HepG2 (cell line): ENCODE results near the gene ARRDC1. TPM values are rescaled to one million over a fixed set of nuclear protein-coding genes. Genes with fewer than 3 reads are reported as not detected.

ENCODE experiments used
- CBFB ChIP-seq: sonication (generic); formaldehyde crosslinking; IDR thresholded peaks from 2 replicates; pipeline ENCODE4 v1.4.0; 2020; ENCODE audit warnings: missing genetic modification reagents
- CHD2 ChIP-seq: IDR thresholded peaks from 2 replicates; pipeline ENCODE4 v1.6.1; 2011; ENCODE audit warnings: low read depth, low read length, improper control_type of control experiment
- EZH2 ChIP-seq: conservative IDR thresholded peaks from 2 replicates; pipeline ENCODE4 v1.6.1; 2012; ENCODE audit warnings: mild to moderate bottlenecking, low read depth, low read length, moderate library complexity
- GTF2F1 ChIP-seq: fragments of 150-350 bp; IDR thresholded peaks from 2 replicates; pipeline ENCODE4 v1.6.1; 2014; ENCODE audit warnings: low read length
- HCFC1 ChIP-seq: fragments of 150-350 bp; IDR thresholded peaks from 2 replicates; pipeline ENCODE4 v1.6.1; 2014; ENCODE audit warnings: low read depth, low read length
- MAFG ChIP-seq: sonication (generic); formaldehyde crosslinking; IDR thresholded peaks from 2 replicates; pipeline ENCODE4 v1.5.1; 2020; ENCODE audit warnings: mild to moderate bottlenecking, missing genetic modification reagents
- MAFK ChIP-seq, 2 experiments: IDR thresholded peaks in 1 of 2; conservative IDR thresholded peaks in 1 of 2; 2 replicates each; pipeline ENCODE4 v1.6.1; 2011; ENCODE audit warnings: improper control_type of control experiment in 2 of 2, low read length in 2 of 2
- NAIF1 ChIP-seq: sonication (generic); formaldehyde crosslinking; IDR thresholded peaks from 2 replicates; pipeline ENCODE4 v1.5.0; 2020; ENCODE audit warnings: mild to moderate bottlenecking, missing genetic modification reagents, borderline replicate concordance
- NR2F2 ChIP-seq: IDR thresholded peaks from 2 replicates; pipeline ENCODE4 v1.6.1; 2012; ENCODE audit warnings: low read depth, inconsistent platforms, borderline replicate concordance
- PCBP1 ChIP-seq: fragments of 200-400 bp; formaldehyde crosslinking; IDR thresholded peaks from 2 replicates; pipeline ENCODE4 v1.6.1; 2017; ENCODE audit warnings: mild to moderate bottlenecking, low read depth, low read length, borderline replicate concordance
- RAD51 ChIP-seq: fragments of 450-650 bp; IDR thresholded peaks from 2 replicates; pipeline ENCODE4 v1.6.1; 2016; ENCODE audit warnings: borderline replicate concordance
- SAP130 ChIP-seq: IDR thresholded peaks from 2 replicates; pipeline ENCODE4 v1.6.1; 2016; ENCODE audit warnings: low read depth
- SNAPC2 ChIP-seq: sonication (generic); formaldehyde crosslinking; IDR thresholded peaks from 2 replicates; pipeline ENCODE4 v1.8.1; 2022; ENCODE audit warnings: mild to moderate bottlenecking, missing genetic modification reagents
- SSRP1 ChIP-seq: IDR thresholded peaks from 2 replicates; pipeline ENCODE4 v1.6.1; 2016; ENCODE audit warnings: control low read depth
- STAT5B ChIP-seq: sonication (generic); formaldehyde crosslinking; IDR thresholded peaks from 2 replicates; pipeline ENCODE4 v1.4.0; 2020; ENCODE audit warnings: missing genetic modification reagents
- ZNF136 ChIP-seq: sonication (generic); formaldehyde crosslinking; IDR thresholded peaks from 2 replicates; pipeline ENCODE4 v1.8.1; 2022; ENCODE audit warnings: low read depth, mild to moderate bottlenecking, moderate library complexity, missing genetic modification reagents
- ZNF143 ChIP-seq: sonication (generic); formaldehyde crosslinking; IDR thresholded peaks from 2 replicates; pipeline ENCODE4 v1.4.0; 2020; ENCODE audit warnings: missing genetic modification reagents
- ZNF329 ChIP-seq: sonication (generic); formaldehyde crosslinking; IDR thresholded peaks from 2 replicates; pipeline ENCODE4 v1.9.0; 2021; ENCODE audit warnings: low read depth, mild to moderate bottlenecking, missing genetic modification reagents
- ZNF331 ChIP-seq: sonication (generic); formaldehyde crosslinking; IDR thresholded peaks from 2 replicates; pipeline ENCODE4 v1.4.0; 2020; ENCODE audit warnings: missing genetic modification reagents
- ZNF441 ChIP-seq: sonication (generic); formaldehyde crosslinking; IDR thresholded peaks from 2 replicates; pipeline ENCODE4 v1.7.0; 2021; ENCODE audit warnings: missing genetic modification reagents, borderline replicate concordance
- ZNF558 ChIP-seq: sonication (generic); formaldehyde crosslinking; IDR thresholded peaks from 2 replicates; pipeline ENCODE4 v1.9.0; 2022; ENCODE audit warnings: mild to moderate bottlenecking, missing genetic modification reagents, borderline replicate concordance
- ZNF569 ChIP-seq: sonication (generic); formaldehyde crosslinking; IDR thresholded peaks from 2 replicates; pipeline ENCODE4 v1.5.0; 2020; ENCODE audit warnings: mild to moderate bottlenecking, missing genetic modification reagents, moderate library complexity, borderline replicate concordance
- ZNF615 ChIP-seq: sonication (generic); formaldehyde crosslinking; IDR thresholded peaks from 2 replicates; pipeline ENCODE4 v1.5.0; 2020; ENCODE audit warnings: mild to moderate bottlenecking, missing genetic modification reagents, borderline replicate concordance
- ZNF644 ChIP-seq: IDR thresholded peaks from 2 replicates; pipeline ENCODE4 v1.6.1; 2016; ENCODE audit warnings: low read depth
- ZNF678 ChIP-seq: sonication (generic); formaldehyde crosslinking; IDR thresholded peaks from 2 replicates; pipeline ENCODE4 v1.4.0; 2020; ENCODE audit warnings: mild to moderate bottlenecking, missing genetic modification reagents
- ZNF816 ChIP-seq: sonication (generic); formaldehyde crosslinking; IDR thresholded peaks from 2 replicates; pipeline ENCODE4 v1.8.0; 2022; ENCODE audit warnings: missing genetic modification reagents, mild to moderate bottlenecking, borderline replicate concordance
- polyA plus RNA-seq, 8 experiments: library from polyadenylated mRNA; depleted of rRNA in 3 of 8; stranded (reverse) in 7 of 8; unstranded in 1 of 8; fragments of >200 nt; fragmentation: Illumina TruSeq in 4 of 8; extraction: Trizol in 4 of 8; gene quantifications; 2 replicates each; pipeline versions ENCODE4 v1.2.1 to v1.2.3, GENCODE V29; 2011 to 2016; ENCODE audit warnings: low read depth in 4 of 8, missing spikeins in 1 of 8, mixed read lengths in 1 of 8; ENCODE audit not compliant: insufficient read depth in 1 of 8
- total RNA-seq, 5 experiments: library from RNA; depleted of rRNA; stranded (reverse); fragments of >200 nt; fragmentation: Illumina TruSeq; extraction: Trizol; gene quantifications; 2 replicates each; pipeline ENCODE4 v1.2.3, GENCODE V29; 2016; ENCODE audit warnings: low read depth in 1 of 5
- TF ChIP-seq, protein P1 (sequence below), 2 experiments: sonication (generic) in 1 of 2; formaldehyde crosslinking in 1 of 2; IDR thresholded peaks; 2 replicates each; pipeline versions ENCODE4 v1.5.1 to v1.6.1; 2011 to 2020; ENCODE audit warnings: borderline replicate concordance in 1 of 2, low read depth in 1 of 2, low read length in 1 of 2, mild to moderate bottlenecking in 1 of 2, missing genetic modification reagents in 1 of 2, moderate library complexity in 1 of 2
- TF ChIP-seq, protein P2 (sequence below): IDR thresholded peaks from 2 replicates; pipeline ENCODE4 v1.6.1; 2016; ENCODE audit warnings: mild to moderate bottlenecking, missing biosample characterization, missing genetic modification reagents
- TF ChIP-seq, protein P3 (sequence below): sonication (generic); formaldehyde crosslinking; IDR thresholded peaks from 2 replicates; pipeline ENCODE4 v1.9.0; 2022; ENCODE audit warnings: low read depth, missing genetic modification reagents

Gene ARRDC1
- total and polyA plus RNA-seq, 2 of the 13 experiments (the other 11 are each of a cell fraction or from before 2014, with no cell fraction given), result 21.7 to 44.4 TPM

DNA sequence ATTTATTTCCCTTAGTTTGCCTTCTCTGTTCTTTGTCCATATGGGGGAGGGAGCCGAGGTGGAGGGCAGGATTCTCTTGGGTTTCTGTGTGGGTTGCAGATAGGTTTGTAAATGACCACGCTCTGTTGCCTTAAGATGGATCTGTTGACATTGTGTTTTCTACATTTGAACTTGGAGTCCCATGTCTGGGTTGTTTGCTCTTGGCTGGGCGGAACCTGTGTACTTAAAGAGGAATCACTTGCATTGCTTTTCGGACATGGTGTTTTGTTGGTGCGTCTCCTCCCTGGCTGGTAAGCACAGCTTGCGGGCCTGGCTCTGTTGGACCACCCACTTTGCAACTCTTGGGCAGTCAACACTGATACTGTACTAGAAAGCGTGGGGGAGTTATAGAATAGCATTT is 59.2 kb downstream of the ARRDC1 start (continued):
- TF ChIP-seq MAFG (CRISPR knock-in tag), result no peak
- TF ChIP-seq ZNF644 (CRISPR knock-in tag), result 0 out of 2 replicates have a peak, but pooled peaks have one; percentile 28
- no peak for TF ChIP-seq SNAPC2
- TF ChIP-seq CHD2, result no peak
- TF ChIP-seq NAIF1 (CRISPR knock-in tag), result no peak
- no peak for TF ChIP-seq NR2F2
- TF ChIP-seq, protein P1, sequence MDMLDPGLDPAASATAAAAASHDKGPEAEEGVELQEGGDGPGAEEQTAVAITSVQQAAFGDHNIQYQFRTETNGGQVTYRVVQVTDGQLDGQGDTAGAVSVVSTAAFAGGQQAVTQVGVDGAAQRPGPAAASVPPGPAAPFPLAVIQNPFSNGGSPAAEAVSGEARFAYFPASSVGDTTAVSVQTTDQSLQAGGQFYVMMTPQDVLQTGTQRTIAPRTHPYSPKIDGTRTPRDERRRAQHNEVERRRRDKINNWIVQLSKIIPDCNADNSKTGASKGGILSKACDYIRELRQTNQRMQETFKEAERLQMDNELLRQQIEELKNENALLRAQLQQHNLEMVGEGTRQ (IDR thresholded peaks at IDR 0.05; ENCODE audit: low read depth, low read length), result no peak
- TF ChIP-seq, protein P1 (CRISPR knock-in tag; IDR thresholded peaks at IDR 0.05; ENCODE audit: borderline replicate concordance), result no peak
- no peak for TF ChIP-seq MAFK (conservative IDR thresholded peaks at IDR 0.05 in 1 of 2, IDR thresholded peaks at IDR 0.05 in 1 of 2; ENCODE audit: low read length in 2 of 2)
- TF ChIP-seq ZNF816 (CRISPR knock-in tag), result no peak
- no peak for TF ChIP-seq ZNF569
- peak; percentile 57; the same call in 1 of the 2 replicates for TF ChIP-seq SAP130 (CRISPR knock-in tag)
- no peak for TF ChIP-seq ZNF558 (CRISPR knock-in tag)
- TF ChIP-seq, protein P2, sequence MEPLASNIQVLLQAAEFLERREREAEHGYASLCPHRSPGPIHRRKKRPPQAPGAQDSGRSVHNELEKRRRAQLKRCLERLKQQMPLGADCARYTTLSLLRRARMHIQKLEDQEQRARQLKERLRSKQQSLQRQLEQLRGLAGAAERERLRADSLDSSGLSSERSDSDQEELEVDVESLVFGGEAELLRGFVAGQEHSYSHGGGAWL (CRISPR knock-in tag), result no peak
- no peak for TF ChIP-seq ZNF329
- TF ChIP-seq RAD51, result no peak
- TF ChIP-seq STAT5B (CRISPR knock-in tag), result no peak
- no peak for TF ChIP-seq EZH2
- no peak for TF ChIP-seq SSRP1
- TF ChIP-seq ZNF143, result no peak
- TF ChIP-seq ZNF615 (CRISPR knock-in tag), result no peak
- TF ChIP-seq, protein P3, sequence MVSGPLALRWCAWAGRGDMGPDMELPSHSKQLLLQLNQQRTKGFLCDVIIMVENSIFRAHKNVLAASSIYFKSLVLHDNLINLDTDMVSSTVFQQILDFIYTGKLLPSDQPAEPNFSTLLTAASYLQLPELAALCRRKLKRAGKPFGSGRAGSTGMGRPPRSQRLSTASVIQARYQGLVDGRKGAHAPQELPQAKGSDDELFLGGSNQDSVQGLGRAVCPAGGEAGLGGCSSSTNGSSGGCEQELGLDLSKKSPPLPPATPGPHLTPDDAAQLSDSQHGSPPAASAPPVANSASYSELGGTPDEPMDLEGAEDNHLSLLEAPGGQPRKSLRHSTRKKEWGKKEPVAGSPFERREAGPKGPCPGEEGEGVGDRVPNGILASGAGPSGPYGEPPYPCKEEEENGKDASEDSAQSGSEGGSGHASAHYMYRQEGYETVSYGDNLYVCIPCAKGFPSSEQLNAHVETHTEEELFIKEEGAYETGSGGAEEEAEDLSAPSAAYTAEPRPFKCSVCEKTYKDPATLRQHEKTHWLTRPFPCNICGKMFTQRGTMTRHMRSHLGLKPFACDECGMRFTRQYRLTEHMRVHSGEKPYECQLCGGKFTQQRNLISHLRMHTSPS, result no peak
- no peak for TF ChIP-seq GTF2F1
- TF ChIP-seq CBFB, result no peak
- no peak for TF ChIP-seq HCFC1
- TF ChIP-seq PCBP1, result no peak
- TF ChIP-seq ZNF441 (CRISPR knock-in tag), result no peak
- no peak for TF ChIP-seq ZNF678 (CRISPR knock-in tag)
- TF ChIP-seq ZNF136 (CRISPR knock-in tag), result no peak
- 0 out of 2 replicates have a peak, but pooled peaks have one; percentile 16 for TF ChIP-seq ZNF331 (CRISPR knock-in tag)
